ENCODE data around the gene CACNA2D3.

The CACNA2D3 gene

DNA sequence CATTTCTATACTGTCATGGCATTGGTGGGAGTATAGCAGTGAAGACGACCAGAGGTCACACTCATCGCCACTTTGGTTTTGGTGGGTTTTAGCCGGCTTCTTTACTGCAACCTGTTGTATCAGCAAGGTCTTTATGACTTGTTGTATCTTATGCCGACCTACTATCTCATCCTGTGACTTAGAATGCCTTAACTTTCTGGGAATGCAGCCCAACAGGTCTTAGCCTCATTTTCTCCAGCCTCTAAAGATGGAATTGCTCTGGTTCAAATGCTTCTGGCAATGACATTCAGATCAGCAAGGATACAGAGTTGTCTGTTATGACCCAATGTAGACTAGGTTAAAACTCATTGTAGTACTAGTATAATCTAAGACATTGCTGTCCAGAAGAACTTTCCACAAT, 860.5 kb downstream of the CACNA2D3 start:
- TF ChIP-seq SIN3A (IDR thresholded peaks at IDR 0.05; ENCODE audit: borderline replicate concordance, insufficient read depth, low read length) (no peak), TAF1 (IDR thresholded peaks at IDR 0.05; ENCODE audit: borderline replicate concordance, insufficient read depth, low read length) (no peak), POLR2AphosphoS5 (IDR thresholded peaks at IDR 0.05; ENCODE audit: low read depth, low read length) (no peak), FOXP2 (optimal IDR thresholded peaks at IDR 0.05; ENCODE audit: borderline replicate concordance, extremely low read depth, extremely low read length, insufficient read depth) (no peak)
- TF ChIP-seq, protein P1, sequence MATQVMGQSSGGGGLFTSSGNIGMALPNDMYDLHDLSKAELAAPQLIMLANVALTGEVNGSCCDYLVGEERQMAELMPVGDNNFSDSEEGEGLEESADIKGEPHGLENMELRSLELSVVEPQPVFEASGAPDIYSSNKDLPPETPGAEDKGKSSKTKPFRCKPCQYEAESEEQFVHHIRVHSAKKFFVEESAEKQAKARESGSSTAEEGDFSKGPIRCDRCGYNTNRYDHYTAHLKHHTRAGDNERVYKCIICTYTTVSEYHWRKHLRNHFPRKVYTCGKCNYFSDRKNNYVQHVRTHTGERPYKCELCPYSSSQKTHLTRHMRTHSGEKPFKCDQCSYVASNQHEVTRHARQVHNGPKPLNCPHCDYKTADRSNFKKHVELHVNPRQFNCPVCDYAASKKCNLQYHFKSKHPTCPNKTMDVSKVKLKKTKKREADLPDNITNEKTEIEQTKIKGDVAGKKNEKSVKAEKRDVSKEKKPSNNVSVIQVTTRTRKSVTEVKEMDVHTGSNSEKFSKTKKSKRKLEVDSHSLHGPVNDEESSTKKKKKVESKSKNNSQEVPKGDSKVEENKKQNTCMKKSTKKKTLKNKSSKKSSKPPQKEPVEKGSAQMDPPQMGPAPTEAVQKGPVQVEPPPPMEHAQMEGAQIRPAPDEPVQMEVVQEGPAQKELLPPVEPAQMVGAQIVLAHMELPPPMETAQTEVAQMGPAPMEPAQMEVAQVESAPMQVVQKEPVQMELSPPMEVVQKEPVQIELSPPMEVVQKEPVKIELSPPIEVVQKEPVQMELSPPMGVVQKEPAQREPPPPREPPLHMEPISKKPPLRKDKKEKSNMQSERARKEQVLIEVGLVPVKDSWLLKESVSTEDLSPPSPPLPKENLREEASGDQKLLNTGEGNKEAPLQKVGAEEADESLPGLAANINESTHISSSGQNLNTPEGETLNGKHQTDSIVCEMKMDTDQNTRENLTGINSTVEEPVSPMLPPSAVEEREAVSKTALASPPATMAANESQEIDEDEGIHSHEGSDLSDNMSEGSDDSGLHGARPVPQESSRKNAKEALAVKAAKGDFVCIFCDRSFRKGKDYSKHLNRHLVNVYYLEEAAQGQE (IDR thresholded peaks at IDR 0.05; ENCODE audit: insufficient read depth in 1 of 2, low read depth in 2 of 2, low read length in 2 of 2), result no peak

DNA sequence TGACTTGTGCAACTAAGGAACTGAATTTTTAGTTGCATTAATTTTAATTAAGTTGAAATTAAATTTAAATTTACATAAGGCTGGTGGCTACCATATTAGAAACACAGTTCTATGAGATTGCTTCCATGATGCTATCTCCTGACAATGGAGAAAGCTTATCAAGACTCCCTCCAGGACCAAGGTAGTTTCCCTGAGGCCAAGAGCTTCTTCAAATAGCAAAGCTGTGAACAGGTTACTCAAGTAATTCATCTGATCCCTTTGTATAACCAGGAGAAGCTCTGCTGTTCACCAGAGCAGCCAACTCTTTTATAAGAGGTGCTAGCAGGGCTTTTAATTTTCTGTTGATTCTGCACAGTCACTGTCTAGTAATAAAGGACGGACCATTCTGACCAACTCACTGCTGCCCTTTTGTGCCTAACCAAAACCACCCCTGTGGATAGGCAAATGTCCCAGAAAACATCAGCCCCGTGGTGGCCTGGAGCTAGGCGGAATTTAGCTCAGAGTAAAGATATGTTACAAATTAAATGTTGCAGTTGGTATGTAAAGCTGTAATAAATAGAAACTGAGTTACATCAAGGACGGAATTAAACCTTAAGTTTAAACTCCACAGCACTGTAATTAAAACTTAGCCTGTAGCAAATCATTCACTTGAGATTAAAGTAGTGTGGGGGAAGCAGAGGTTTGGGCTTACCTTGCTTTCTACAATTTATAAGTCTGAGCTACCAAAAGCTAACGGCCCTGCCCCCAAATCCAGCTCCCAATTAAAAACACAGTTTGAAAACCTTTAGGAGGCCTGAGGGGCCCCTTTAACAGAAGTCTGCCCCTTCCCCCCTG, 861.1 kb downstream of the CACNA2D3 start:
- TF ChIP-seq SIN3A (IDR thresholded peaks at IDR 0.05; ENCODE audit: borderline replicate concordance, insufficient read depth, low read length) (no peak), TAF1 (IDR thresholded peaks at IDR 0.05; ENCODE audit: borderline replicate concordance, insufficient read depth, low read length) (no peak), FOXP2 (optimal IDR thresholded peaks at IDR 0.05; ENCODE audit: borderline replicate concordance, extremely low read depth, extremely low read length, insufficient read depth) (no peak), POLR2AphosphoS5 (IDR thresholded peaks at IDR 0.05; ENCODE audit: low read depth, low read length) (no peak)
- TF ChIP-seq, protein P1 (IDR thresholded peaks at IDR 0.05; ENCODE audit: insufficient read depth in 1 of 2, low read depth in 2 of 2, low read length in 2 of 2), result no peak

DNA sequence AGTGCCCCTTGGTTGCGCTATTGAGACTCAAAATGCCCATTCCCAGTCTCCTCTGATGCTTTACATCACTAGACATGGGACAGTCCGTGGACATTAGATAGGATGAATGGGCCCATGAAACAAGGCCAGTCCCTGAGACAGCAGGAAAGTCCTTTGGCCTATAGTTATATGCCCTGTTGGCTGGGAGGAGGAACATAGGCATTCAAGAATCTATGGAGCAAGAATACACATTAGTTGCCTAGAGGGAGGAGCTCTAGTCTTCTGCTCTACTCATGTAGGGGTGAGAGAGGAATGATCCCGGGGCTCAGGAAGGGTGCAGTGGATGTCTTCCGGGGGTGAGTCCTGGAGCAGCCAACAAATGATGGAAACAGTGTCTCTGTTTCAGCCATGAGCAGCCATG, 863.5 kb downstream of the CACNA2D3 start:
- TF ChIP-seq TAF1 (IDR thresholded peaks at IDR 0.05; ENCODE audit: borderline replicate concordance, insufficient read depth, low read length) (no peak), FOXP2 (optimal IDR thresholded peaks at IDR 0.05; ENCODE audit: borderline replicate concordance, extremely low read depth, extremely low read length, insufficient read depth) (no peak), SIN3A (IDR thresholded peaks at IDR 0.05; ENCODE audit: borderline replicate concordance, insufficient read depth, low read length) (no peak), POLR2AphosphoS5 (IDR thresholded peaks at IDR 0.05; ENCODE audit: low read depth, low read length) (no peak)
- TF ChIP-seq, protein P1 (IDR thresholded peaks at IDR 0.05; ENCODE audit: insufficient read depth in 1 of 2, low read depth in 2 of 2, low read length in 2 of 2), result no peak

DNA sequence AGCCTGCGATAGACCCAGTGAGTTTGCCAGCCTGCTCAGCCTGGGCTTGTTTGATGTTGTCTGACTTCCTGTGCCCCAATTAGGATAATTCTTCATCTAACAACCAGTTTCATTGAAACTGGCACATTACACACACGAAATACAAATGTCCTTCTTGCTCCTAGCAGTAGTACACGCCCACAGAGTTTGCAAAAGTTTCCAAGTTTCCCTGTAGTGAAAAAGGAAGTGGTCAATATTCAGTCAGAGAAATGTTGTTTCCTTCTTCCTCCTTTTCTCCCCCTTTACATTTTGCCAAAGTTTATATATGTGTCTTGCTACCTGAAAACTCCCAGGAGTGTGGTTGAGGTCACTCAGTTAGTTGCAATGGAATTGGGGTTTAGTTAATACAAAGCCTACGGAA, 863.9 kb downstream of the CACNA2D3 start:
- TF ChIP-seq TAF1 (IDR thresholded peaks at IDR 0.05; ENCODE audit: borderline replicate concordance, insufficient read depth, low read length) (no peak), FOXP2 (optimal IDR thresholded peaks at IDR 0.05; ENCODE audit: borderline replicate concordance, extremely low read depth, extremely low read length, insufficient read depth) (no peak), SIN3A (IDR thresholded peaks at IDR 0.05; ENCODE audit: borderline replicate concordance, insufficient read depth, low read length) (no peak), POLR2AphosphoS5 (IDR thresholded peaks at IDR 0.05; ENCODE audit: low read depth, low read length) (no peak)
- TF ChIP-seq, protein P1 (IDR thresholded peaks at IDR 0.05; ENCODE audit: insufficient read depth in 1 of 2, low read depth in 2 of 2, low read length in 2 of 2), result no peak
